SK-N-SH treated with all-trans-retinoic acid at 6 μM for 48 hours (cell line): ENCODE data around the gene DYRK4.

ENCODE experiments used
- ATAC-seq: fragments of 200-7000 bp; cut with Tn5 transposase; 3 replicates; pipeline ENCODE4 v1.9.1; 2020; ENCODE audit warnings: mild to moderate bottlenecking, moderate library complexity
- ARNTL ChIP-seq: fragments of 450-650 bp; formaldehyde crosslinking; IDR thresholded peaks from 2 replicates; pipeline ENCODE4 v1.5.0; 2020; ENCODE audit warnings: low read depth, mild to moderate bottlenecking, moderate library complexity, borderline replicate concordance
- BACH2 ChIP-seq: fragments of 250-450 bp; sonication (Bioruptor Pico); IDR thresholded peaks from 2 replicates; pipeline ENCODE4 v1.9.0; 2021; ENCODE audit warnings: mild to moderate bottlenecking, borderline replicate concordance
- CSDC2 ChIP-seq: fragments of 250-450 bp; sonication (Bioruptor Pico); IDR thresholded peaks from 2 replicates; pipeline ENCODE4 v1.5.0; 2020; ENCODE audit warnings: mild to moderate bottlenecking, moderate library complexity
- GLIS3 ChIP-seq: fragments of 250-450 bp; sonication (Bioruptor Pico); IDR thresholded peaks from 2 replicates; pipeline ENCODE4 v1.5.0; 2020; ENCODE audit warnings: mild to moderate bottlenecking, moderate library complexity
- OSR1 ChIP-seq: fragments of 250-450 bp; sonication (Bioruptor Pico); IDR thresholded peaks from 2 replicates; pipeline ENCODE4 v1.8.0; 2022; ENCODE audit warnings: moderate library complexity, mild to moderate bottlenecking, inconsistent platforms
- SNAI2 ChIP-seq: fragments of 250-450 bp; sonication (Bioruptor Pico); IDR thresholded peaks from 2 replicates; pipeline ENCODE4 v1.5.0; 2020; ENCODE audit warnings: mild to moderate bottlenecking, moderate library complexity
- TOX ChIP-seq: fragments of 250-450 bp; sonication (Bioruptor Pico); IDR thresholded peaks from 2 replicates; pipeline ENCODE4 v1.8.0; 2021; ENCODE audit warnings: mild to moderate bottlenecking, moderate library complexity, borderline replicate concordance
- ZC3H10 ChIP-seq: fragments of 250-450 bp; sonication (Bioruptor Pico); IDR thresholded peaks from 2 replicates; pipeline ENCODE4 v1.5.1; 2021; ENCODE audit warnings: mild to moderate bottlenecking, moderate library complexity
- ZFP3 ChIP-seq: fragments of 250-450 bp; sonication (Bioruptor Pico); IDR thresholded peaks from 2 replicates; pipeline ENCODE4 v1.5.0; 2020; ENCODE audit warnings: mild to moderate bottlenecking, moderate library complexity
- ZFP30 ChIP-seq: fragments of 450-650 bp; formaldehyde crosslinking; IDR thresholded peaks from 2 replicates; pipeline ENCODE4 v1.5.0; 2022; ENCODE audit warnings: mild to moderate bottlenecking, moderate library complexity
- ZNF565 ChIP-seq: fragments of 450-650 bp; formaldehyde crosslinking; conservative IDR thresholded peaks from 2 replicates; pipeline ENCODE4 v1.5.0; 2020; ENCODE audit warnings: low read depth, mild to moderate bottlenecking, moderate library complexity
- ZNF70 ChIP-seq: fragments of 450-650 bp; formaldehyde crosslinking; IDR thresholded peaks from 2 replicates; pipeline ENCODE4 v1.5.0; 2020; ENCODE audit warnings: mild to moderate bottlenecking, moderate library complexity
- ZNF8 ChIP-seq: fragments of 450-650 bp; formaldehyde crosslinking; IDR thresholded peaks from 2 replicates; pipeline ENCODE4 v1.5.0; 2020; ENCODE audit warnings: mild to moderate bottlenecking, moderate library complexity
- TF ChIP-seq, protein P1 (sequence below): fragments of 250-450 bp; sonication (Bioruptor Pico); IDR thresholded peaks from 2 replicates; pipeline ENCODE4 v1.8.0; 2020; ENCODE audit warnings: mild to moderate bottlenecking, moderate library complexity, borderline replicate concordance
- TF ChIP-seq, protein P2 (sequence below): fragments of 250-450 bp; sonication (Bioruptor Pico); IDR thresholded peaks from 2 replicates; pipeline ENCODE4 v1.8.0; 2021; ENCODE audit warnings: low read depth, mild to moderate bottlenecking, moderate library complexity, borderline replicate concordance
- TF ChIP-seq, protein P3 (sequence below): fragments of 250-450 bp; sonication (Bioruptor Pico); IDR thresholded peaks from 2 replicates; pipeline ENCODE4 v1.5.0; 2020; ENCODE audit warnings: mild to moderate bottlenecking, moderate library complexity
- TF ChIP-seq, protein P4 (sequence below): fragments of 250-450 bp; sonication (Bioruptor Pico); IDR thresholded peaks from 2 replicates; pipeline ENCODE4 v1.5.1; 2021; ENCODE audit warnings: mild to moderate bottlenecking, moderate library complexity

The DYRK4 gene

DNA sequence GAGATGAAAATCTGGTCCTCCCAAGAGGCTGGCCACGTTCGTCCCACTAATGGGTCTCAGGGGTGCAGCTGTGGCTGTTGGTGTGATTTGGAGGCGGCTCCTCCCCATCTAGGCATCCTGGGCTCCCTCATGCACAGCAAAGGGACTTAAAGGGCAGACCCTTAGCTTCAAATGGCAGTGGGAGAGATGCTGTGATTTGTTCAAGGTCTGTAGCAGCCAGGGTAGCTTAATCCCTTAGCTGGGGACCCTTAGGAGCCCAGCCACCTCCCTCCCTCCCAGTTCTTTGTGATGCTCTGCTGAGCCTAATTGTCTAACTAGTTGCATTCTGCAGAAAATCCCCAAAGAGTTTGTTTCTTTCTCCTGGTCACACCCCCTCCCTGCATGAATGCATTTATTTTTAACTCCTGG, 18.3 kb downstream of the DYRK4 start:
- TF ChIP-seq, protein P1, sequence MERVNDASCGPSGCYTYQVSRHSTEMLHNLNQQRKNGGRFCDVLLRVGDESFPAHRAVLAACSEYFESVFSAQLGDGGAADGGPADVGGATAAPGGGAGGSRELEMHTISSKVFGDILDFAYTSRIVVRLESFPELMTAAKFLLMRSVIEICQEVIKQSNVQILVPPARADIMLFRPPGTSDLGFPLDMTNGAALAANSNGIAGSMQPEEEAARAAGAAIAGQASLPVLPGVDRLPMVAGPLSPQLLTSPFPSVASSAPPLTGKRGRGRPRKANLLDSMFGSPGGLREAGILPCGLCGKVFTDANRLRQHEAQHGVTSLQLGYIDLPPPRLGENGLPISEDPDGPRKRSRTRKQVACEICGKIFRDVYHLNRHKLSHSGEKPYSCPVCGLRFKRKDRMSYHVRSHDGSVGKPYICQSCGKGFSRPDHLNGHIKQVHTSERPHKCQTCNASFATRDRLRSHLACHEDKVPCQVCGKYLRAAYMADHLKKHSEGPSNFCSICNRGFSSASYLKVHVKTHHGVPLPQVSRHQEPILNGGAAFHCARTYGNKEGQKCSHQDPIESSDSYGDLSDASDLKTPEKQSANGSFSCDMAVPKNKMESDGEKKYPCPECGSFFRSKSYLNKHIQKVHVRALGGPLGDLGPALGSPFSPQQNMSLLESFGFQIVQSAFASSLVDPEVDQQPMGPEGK (CRISPR knock-in tag): no peak
- TF ChIP-seq ARNTL (no peak), OSR1 (CRISPR knock-in tag) (no peak), ZNF70 (no peak), ZFP30 (CRISPR knock-in tag) (no peak), ZNF8 (no peak), ZFP3 (no peak), SNAI2 (CRISPR knock-in tag) (no peak)
- TF ChIP-seq, protein P2, sequence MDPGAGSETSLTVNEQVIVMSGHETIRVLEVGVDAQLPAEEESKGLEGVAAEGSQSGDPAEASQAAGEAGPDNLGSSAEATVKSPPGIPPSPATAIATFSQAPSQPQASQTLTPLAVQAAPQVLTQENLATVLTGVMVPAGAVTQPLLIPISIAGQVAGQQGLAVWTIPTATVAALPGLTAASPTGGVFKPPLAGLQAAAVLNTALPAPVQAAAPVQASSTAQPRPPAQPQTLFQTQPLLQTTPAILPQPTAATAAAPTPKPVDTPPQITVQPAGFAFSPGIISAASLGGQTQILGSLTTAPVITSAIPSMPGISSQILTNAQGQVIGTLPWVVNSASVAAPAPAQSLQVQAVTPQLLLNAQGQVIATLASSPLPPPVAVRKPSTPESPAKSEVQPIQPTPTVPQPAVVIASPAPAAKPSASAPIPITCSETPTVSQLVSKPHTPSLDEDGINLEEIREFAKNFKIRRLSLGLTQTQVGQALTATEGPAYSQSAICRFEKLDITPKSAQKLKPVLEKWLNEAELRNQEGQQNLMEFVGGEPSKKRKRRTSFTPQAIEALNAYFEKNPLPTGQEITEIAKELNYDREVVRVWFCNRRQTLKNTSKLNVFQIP (CRISPR knock-in tag): no peak
- no peak for ATAC-seq

DNA sequence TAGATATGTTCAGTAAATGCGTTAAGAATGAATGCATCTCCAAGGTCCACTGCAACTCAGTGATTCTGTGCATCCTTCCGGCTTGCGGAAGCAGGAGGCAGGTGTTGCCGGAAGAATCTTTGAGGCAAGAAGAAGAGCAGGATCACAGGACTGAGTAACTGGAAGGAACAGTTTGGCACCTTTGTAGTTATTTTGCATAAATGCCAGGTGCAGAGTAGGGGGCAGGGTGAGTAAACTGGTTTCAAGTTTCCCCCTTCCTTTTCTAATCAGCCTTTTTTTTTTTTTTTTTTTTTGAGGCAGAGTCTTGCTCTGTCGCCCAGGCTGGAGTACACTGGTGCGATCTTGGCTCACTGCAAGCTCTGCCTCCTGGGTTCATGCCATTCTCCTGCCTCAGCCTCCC, 22.3 kb downstream of the DYRK4 start:
- TF ChIP-seq ZNF8 (no peak), ZC3H10 (CRISPR knock-in tag) (no peak), CSDC2 (CRISPR knock-in tag) (no peak), TOX (CRISPR knock-in tag) (no peak)
- no peak for ATAC-seq

DNA sequence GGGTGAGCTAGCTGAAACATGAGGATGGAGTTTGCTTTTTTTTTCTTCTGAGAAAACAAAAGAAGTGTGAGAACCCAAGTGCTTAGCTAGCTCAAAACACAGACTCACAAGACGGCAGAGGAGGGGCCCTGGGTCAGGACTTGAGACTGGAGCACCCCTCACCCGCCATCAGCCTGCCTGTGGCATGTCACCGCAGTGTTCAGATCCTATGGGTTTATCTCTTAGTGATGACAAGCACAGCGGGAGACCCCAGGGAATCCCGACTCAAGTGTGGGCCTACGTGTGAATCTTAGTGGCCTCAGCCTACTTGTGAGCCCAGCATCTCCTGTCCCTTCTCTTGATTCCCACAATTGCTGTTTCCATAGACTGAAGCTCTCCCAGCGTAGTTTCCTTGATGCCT, 22.9 kb downstream of the DYRK4 start:
- no peak for ATAC-seq
- TF ChIP-seq, protein P1 (CRISPR knock-in tag): no peak
- TF ChIP-seq ZFP3: no peak
- TF ChIP-seq CSDC2 (CRISPR knock-in tag): no peak
- no peak for TF ChIP-seq BACH2 (CRISPR knock-in tag)
- TF ChIP-seq, protein P3, sequence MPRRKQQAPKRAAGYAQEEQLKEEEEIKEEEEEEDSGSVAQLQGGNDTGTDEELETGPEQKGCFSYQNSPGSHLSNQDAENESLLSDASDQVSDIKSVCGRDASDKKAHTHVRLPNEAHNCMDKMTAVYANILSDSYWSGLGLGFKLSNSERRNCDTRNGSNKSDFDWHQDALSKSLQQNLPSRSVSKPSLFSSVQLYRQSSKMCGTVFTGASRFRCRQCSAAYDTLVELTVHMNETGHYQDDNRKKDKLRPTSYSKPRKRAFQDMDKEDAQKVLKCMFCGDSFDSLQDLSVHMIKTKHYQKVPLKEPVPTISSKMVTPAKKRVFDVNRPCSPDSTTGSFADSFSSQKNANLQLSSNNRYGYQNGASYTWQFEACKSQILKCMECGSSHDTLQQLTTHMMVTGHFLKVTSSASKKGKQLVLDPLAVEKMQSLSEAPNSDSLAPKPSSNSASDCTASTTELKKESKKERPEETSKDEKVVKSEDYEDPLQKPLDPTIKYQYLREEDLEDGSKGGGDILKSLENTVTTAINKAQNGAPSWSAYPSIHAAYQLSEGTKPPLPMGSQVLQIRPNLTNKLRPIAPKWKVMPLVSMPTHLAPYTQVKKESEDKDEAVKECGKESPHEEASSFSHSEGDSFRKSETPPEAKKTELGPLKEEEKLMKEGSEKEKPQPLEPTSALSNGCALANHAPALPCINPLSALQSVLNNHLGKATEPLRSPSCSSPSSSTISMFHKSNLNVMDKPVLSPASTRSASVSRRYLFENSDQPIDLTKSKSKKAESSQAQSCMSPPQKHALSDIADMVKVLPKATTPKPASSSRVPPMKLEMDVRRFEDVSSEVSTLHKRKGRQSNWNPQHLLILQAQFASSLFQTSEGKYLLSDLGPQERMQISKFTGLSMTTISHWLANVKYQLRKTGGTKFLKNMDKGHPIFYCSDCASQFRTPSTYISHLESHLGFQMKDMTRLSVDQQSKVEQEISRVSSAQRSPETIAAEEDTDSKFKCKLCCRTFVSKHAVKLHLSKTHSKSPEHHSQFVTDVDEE (CRISPR knock-in tag): no peak
- TF ChIP-seq, protein P4, sequence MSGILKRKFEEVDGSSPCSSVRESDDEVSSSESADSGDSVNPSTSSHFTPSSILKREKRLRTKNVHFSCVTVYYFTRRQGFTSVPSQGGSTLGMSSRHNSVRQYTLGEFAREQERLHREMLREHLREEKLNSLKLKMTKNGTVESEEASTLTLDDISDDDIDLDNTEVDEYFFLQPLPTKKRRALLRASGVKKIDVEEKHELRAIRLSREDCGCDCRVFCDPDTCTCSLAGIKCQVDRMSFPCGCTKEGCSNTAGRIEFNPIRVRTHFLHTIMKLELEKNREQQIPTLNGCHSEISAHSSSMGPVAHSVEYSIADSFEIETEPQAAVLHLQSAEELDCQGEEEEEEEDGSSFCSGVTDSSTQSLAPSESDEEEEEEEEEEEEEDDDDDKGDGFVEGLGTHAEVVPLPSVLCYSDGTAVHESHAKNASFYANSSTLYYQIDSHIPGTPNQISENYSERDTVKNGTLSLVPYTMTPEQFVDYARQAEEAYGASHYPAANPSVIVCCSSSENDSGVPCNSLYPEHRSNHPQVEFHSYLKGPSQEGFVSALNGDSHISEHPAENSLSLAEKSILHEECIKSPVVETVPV (CRISPR knock-in tag): no peak
- TF ChIP-seq, protein P2 (CRISPR knock-in tag): no peak
- no peak for TF ChIP-seq ZNF565 (CRISPR knock-in tag)
- no peak for TF ChIP-seq SNAI2 (CRISPR knock-in tag)
- no peak for TF ChIP-seq ZNF8
- TF ChIP-seq GLIS3 (CRISPR knock-in tag): no peak
- no peak for TF ChIP-seq ARNTL
